GM03348 (cell line): ENCODE data around the gene CMTM4.
A peak's percentile ranks its signal among the peaks of the same experiment; 100 is the strongest.
"Not testable (repeated sequence)": the region's sequence is repeated elsewhere in the genome, so short reads cannot be mapped to it uniquely, and the experiment has no call there.

Experiments used
- DNase-seq: peaks from one replicate; pipeline ENCODE4 v3.0.0; 2012; ENCODE audit warnings: low spot score

Gene CMTM4

DNA sequence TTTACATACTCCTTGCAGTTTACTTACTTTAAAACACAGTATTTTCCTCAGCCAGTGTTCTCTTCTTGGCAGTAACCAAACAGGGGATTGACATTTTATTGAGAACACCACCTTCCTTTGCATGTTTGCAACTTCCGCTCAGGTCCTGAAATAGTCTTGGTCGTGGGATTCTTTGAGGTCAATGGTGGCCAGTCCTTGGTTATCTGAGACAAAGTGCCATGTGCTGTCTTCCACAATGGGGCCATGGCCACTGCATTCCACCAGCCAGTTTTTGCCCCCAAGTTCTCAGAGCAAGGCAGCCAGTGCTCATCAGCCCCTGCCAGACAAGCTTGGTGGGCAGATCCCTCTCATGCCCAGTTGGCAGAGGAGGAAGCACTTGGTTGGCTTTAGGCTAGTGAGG is 22.9 kb downstream of the CMTM4 start:
- no peak for DNase-seq

DNA sequence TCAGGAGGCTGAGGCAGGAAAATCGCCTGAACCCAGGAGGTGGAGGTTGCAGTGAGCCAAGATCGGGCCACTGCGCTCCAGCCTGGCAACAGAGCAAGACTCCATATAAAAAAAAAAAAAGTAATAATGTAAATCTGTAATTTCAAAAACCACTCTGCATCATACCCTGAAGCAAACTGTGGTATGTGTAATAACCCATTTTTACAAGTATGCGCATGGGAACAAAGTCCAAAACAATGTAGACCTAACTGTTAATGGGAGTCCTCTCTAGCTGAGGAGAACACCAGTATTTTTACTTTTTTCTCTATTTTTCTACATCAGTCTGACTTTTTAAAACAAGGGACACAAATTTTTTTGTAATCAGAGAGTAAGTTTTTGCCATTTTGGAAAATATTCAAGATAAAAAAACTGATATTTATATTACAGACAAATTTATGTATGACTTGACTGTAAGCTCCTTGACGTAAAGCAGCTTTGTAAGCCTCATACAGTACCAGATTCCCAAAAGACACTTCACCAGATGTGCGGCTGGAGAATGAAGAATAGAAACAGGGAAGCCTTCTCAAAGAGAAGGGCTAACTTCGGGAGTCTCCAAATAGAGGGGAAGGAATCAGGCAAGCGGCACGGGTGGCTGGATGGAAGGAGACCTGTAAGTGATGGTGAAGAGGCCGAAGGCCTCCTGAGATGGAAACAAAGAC is 25.7 kb downstream of the CMTM4 start:
- DNase-seq: no peak

DNA sequence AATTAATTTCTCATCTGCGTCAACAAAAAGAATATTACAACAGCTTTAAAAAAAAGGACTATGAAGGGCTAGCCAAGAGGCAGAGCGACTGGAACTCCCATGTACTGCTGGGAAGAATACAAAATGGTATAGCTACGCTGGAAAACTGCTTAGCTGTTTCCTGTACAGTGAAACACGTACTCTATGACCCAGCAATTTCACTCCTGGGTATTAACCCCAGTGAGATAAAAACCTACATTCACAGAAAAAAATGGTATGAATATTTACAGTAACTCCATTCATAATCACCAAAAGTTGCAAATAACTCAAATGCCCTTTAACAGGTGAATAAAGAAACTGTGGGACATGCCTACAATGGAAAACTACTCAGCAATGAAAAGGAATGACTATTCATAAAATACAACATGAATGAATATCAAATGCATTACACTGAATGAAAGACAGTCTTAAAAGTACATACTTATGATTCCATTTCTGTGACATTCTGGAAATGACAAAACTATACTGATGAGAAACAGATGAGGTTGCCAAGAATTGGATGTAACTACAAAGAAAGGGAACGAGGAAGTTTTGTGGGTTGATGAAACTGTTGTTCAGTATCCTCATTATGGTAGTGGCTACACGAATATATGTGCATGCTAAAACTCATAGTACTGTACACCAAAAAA is 27.6 kb downstream of the CMTM4 start:
- peak; percentile 71 for DNase-seq

DNA sequence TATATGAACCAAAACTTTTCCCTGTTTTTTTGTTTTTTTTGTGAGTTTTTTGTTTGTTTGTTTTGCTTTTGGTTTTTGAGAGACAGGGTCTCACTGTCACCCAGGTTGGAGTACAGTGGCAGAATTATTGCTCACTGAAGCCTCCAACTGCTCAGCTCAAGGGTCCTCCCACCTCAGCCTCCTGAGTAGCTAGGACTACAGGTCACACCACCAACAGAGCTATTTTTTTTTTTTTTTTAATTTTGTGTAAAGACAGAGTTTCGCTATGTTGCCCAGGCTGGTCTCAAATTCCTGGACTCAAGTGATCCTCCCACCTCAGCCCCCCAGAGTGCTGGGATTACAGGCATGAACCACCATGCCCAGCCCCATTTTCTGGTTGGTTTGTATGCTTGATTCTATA is 28.6 kb downstream of the CMTM4 start:
- no peak for DNase-seq

DNA sequence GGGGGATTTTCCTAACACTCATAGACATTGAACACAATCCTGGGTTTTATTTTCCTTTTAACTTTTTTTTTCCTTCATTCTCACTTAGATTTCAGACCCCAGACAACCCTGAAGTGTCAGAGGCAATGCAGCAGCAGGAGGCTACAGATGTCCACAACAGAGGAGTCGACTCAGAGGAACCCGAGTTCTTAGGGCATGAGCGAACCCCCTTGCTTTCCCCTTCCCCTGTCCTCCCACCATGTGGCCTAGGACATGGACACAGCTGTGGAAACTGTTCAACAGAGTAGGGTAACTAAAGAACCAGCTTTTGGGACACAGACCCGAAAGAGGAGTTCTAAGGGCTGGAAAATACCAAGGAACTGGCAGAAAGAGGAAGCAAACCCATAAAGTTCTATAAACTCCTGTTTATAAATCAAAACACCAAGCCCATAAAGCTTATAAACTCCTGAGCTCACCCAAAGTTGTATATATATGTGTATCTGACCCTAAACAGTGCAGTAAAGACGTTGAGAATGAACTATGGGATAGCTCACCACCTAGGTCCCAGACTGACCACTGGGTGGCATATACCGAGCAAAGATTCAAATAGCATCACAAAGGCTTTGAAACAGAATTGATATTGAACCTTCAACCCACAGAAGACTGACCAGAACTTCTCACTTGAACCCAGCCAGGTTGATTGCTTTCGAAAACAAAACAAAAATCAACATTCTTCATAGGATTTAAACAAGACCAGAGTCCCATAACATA is 33.9 kb downstream of the CMTM4 start:
- DNase-seq: peak; percentile 60

DNA sequence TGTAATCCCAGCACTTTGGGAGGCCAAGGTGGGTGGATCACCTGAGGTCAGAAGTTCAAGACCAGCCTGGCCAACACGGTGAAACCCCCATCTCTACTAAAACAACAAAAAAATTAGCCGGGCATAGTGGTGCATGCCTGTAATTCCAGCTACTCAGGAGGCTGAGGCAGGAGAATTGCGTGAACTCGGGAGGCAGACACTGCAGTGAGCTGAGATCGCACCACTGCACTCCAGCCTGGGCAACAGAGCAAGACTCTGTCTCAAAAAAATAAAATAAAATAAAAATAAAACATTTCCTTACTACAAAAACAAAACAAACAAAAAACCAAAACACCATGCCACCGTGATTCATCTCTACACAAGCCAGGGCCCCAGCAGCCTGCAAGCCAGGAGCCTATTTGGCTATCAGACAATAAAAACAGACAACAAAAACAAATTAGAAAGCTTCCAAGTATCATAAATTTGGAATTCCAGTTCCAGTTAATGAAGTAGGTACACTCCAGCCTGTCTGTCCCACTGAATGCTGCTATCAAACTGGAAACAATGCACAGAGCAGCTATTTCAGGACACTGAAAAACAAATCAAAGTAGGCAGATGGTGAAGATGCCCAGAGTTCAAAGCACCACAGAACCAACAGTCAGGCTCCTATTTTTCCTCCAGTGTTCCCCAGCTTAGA is 34.7 kb downstream of the CMTM4 start:
- DNase-seq: not testable (repeated sequence)

DNA sequence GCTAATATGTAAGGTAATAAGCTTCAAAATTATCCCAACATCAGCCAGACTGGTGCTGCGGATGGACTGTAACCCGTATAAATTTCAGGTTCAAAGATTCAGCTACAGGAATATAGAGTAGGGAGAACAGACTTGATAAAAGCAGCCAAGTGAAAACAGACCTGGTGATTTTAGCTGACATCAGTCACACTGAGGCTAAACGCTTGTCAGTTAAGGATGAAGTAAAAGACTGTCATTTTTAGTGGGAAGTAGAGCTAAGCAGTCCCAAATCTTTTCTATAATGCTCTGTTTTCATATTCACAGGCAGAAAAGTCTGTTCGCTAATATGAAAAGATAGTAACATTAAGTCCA is 35.4 kb downstream of the CMTM4 start:
- no peak for DNase-seq

DNA sequence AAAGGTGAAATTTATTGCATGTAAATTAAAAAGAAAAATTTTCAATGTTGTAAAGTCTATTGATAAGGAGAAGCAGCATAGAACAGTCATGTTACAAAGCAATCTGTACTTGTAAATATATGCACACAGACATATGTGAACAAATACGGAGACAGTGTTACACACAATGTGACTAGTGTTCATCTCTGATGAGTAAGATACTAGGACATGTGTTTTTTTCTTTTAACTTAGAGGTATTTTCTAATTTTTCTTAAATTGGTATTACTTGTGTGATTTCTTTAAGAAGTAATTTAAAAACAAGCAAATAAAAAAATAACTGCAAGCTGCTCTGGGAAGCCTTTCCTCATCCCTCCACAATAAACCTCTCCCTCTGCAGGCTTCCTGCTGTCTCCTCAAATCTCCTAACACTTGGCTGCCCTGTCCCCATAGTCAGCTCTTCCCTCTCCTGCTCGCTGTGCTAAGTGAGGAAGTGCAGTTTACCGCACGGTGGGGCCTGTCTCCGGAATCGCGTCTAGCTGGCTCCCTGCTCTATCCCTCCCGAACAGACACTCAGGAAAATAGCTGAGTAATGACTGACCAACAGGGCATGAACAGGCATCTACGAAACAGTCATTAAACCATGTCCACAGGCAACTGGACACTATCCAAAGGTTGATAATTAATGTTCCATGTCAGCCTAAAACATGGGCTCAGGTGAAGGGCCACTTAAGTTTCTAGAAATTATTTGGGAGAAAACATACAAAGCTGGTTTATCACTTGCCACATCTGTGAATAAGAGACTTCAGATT is 35.9 kb downstream of the CMTM4 start:
- DNase-seq: peak; percentile 87

DNA sequence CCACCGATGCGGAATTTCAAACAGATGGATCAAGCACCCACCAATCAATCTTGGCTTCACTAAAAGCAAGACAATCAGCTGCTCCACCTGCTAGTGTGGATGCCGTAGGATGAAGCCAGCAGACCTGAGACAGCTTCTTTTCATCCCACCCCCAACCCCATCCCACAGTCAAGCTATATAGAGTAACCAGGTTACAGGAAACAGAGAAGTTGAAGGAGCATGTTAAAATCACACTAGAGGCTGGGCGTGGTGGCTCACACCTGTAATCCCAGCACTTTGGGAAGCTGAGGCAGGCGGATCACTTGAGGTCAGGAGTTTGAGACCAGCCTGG is 37.7 kb downstream of the CMTM4 start:
- DNase-seq: no peak

DNA sequence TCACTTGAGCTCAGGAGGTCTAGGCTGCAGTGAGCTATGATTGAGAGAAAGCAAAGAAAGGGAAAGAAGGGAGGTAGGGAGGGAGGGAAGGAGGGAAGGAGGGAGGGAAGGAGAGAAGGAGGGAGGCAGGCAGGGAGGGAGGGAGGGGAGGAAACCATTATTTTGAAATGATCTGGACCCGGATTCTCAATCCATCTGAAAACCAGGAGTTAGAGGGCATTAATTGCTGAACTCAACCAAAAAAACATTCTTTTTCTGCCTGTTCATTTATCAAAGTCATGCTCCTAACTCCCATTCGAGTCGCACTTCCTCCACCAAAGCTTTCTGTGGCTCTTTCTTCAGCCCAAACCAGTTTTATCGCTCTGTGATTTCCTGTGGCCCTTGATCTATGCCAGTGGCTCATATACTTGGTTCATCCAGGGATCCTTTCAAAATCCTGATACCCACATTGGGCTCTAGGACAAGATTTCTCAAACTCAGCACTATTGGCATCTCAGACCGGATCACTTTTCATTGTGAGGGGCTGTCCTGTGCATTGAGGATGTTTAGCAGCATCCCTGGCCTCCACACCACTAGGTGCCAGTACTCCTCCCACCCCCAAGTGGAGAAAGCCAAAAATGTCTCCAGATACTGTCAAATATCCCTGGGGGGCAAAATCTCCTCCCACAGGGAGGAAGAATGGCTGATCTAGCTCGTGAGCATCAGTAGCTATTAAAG is 38.2 kb downstream of the CMTM4 start:
- no peak for DNase-seq

DNA sequence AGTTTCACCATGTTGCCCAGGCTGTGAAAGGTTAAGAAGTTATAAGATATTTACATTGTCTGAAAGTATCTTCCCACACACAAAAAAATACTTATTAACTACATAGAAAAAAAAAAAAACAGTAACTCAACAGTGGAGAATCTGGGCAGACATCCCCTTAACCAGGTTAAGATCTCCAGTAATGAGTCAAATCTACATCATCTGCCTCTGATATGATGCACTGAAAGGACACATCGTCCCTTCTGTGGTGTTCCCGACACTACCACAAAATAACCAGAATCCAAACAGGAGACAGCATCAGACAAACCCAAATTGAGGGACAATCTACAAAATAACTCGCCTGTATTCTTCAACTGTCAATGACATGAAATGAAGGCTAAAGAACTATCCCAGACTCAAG is 40.0 kb downstream of the CMTM4 start:
- DNase-seq: no peak

DNA sequence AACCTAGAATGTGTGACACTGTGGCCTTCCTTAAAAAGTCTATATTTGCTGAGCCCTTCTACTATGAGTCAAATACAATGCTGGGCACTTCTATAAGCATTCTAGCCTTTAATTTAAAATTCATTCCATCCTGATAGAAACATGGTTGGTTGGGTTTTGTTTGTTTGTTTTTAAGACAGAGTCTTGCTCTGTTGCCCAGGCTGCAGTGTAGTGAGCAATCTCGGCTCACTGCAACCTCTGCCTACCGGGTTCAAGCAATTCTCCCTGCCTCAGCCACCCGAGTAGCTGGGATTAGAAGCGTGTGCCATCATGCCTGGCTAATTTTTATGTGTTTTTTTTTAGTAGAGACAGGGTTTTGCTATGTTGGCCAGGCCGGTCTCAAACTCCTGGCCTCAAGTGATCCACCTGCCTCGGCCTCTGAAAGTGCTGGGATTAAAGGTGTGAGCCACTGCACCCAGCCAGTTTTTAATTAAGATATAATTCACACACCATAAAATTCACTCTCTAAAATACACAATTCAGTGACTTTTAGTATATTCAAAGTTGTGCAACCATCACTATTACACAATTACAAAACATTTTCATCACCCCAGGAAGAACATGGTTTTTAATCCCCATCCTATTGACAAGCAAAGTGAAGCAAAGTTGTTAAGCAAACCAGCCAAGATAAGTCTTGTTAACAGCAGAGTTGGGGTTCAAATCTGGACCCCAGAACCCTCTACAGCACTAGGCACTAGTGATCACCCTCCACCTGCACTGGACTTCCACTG is 42.8 kb downstream of the CMTM4 start:
- no peak for DNase-seq

DNA sequence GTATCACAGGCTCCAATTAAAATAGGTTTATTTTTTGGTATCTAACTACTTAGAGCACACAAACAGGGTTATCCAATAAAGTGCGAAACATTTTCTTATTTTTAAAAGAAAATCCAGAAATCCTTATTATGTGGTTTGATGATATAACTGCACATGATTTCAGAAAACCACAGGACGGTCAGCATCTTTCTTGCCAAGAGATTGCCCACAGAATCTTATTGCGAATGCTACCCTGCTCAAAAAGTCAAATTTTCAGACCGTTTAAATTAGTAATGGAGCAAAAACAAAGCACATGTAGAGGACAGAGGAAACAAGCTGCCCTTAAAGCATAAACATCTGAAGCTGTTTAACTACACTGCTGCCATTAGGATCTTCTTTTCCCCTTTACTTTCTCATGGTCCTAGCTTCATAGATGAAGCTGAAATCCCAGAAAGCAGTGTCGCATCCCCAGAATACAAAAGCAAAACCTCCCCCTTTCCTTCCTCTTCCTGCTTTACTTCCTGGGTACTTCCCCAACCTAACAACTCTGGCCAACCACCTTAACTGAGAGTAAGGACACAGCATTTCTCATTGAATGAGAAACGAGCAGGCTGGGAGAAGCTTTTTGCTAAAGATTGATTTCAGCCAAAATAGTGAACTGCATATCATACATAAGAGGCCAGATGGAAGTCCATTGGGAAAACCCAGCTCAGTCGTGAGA is 43.7 kb downstream of the CMTM4 start:
- DNase-seq: no peak

DNA sequence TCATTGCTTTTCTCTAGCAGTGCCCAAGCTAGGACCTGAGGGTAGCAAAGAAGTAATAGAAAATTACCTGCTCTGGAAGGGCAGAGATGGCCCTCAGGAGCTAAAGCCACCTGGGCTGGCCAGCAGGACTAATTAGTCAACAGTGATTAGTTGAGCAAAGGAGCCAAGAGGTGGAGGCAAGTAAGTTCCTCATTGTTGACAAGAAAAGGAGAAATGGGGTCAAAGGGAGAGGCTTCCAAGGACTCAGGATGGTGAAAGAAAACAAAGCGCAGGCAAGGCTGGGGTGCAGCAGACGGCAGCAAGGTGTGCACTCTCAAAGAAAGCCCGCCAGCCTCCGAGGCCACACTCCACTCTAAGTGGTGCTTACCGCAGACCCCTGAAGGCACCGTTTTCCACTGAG is 44.6 kb downstream of the CMTM4 start:
- DNase-seq: no peak

DNA sequence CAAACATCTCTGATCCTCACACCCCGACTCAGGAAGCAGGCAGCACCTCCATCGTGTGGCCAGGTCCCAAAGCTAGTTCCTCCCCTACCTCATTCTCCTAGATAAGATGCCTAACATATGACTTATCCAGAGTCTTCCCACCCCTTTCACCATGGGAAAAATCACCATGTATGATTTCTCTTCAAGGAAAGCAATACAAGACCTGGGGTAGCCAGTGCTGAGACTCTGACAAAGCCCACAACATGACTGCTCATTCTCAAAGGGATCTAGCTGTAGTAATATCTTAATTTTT is 45.1 kb downstream of the CMTM4 start:
- DNase-seq: no peak

DNA sequence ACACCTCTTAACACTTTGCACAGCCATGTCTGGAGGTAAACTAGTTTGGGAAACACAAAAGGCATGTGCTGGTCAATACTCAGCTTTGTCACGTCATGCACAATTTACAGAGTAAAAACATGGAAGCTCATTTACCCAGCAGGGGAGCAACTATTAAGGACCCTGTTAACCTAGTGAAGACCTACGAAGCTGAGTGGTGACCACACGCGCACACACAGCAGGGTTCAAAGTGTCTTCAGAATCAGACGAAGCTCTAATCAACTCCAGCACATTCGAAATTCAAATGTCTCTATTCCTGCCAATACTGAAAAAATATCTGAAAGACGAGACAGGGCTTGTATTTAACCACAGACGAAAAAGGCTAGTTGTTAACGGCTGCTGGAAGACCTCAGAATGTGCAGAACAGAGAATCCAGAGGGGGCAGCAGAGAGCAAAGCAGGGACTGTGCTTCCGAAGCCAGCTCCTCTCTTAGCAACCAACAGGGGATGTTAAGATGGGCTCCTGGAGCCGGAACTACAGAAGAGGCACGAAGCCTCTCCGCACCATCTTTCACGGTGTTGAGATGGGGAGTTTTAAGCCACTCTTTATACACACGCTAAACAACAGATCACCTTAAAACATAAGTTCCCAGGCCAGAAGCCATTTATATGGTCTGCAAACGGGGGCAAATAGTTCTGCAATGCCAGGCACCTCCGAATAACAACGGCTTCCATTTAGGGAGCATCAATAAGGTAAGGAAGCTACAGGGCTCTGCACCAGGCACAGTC is 45.7 kb downstream of the CMTM4 start:
- peak; percentile 88 for DNase-seq

DNA sequence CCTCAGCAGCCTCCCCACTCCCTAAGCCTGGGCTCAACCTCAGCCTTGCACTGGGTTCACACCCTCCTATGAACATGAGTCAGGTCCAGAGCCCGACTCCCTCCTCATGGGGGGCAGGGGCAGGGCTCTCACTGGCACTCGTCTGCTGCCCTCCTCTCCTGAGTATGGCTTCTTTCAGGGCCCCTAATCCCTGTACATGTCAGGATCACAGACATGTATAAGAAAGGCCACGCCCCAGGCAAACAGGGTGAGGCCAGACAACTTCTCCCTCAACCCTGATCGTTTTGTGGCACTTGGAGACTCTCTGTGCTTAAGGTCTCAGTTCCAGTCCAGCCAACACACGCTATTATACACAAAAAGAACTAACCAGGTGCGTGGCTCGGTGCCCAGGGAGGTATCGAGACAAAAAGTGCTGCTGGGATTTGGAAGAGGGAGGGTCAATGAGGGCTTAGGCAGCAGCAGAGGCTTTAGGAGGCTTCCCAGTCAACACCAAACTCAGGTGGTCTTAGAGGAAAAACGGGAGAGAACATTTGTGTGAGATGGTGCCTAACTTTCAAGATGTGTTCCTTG is 46.8 kb downstream of the CMTM4 start:
- no peak for DNase-seq

DNA sequence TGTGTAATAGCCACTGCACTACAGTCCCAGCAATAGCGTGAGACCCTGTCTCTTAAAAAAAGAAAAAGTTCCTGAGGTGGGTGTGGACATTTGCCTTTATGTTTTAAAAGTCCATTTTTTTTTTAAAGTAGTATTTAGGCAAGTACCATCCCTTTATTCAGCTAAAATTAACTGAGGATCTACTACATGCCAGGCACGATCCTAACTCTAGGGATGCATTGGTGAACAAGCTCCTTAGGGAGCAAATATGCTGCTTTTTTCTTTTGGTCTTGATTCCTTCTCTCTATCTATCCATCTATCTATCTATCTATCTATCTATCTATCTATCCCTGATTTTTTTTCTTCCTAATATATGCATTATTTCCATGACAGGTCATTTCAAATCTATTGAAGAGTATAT is 47.4 kb downstream of the CMTM4 start:
- DNase-seq: no peak

DNA sequence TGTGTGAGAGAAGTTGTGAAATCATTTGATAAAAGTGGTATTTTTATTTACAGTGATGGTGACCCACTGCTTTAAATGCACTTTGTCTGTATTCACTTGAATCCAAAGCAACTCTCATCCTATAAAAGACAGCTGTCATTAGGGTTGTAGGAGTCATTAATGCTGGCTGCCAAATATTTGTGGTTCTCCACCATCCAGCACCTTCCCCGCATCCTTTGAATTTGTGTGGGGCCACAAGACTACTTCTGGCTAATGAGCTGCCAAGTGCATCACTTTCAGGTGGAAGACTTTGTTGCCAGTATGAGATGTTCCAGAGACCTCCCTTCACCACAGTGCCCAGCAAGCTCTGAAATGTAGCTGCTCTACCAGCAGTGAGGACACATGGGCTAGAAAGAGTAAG is 48.7 kb downstream of the CMTM4 start:
- DNase-seq: no peak
